ENCODE measurements around the gene ZNF10.

ZNF10 gene

GRCh38 chr12:133130038-133130807 is at the start of gene ZNF10, which contains the start of gene ZNF891:
TSS of gene ZNF10 (plus strand) at chr12:133130627. CDS start at chr12:133144493, 13,866 bp downstream.
TSS of gene ZNF891 (minus strand) at chr12:133130274. CDS start at chr12:133121918, 8,356 bp downstream.
- Mint-ChIP-seq H3K4me3 (peak within 1 kb of the TSS; percentile 95), H3K36me3 (ENCODE audit: insufficient read depth) (peaks cover 24% of the 10 kb centered on the region), H3K27me3 (no peaks in the 10 kb centered on the region), H3K27ac (ENCODE audit: low read depth) (peak within 1 kb of the TSS; percentile 99), H3K9me3 (peaks cover 10% of the 10 kb centered on the region), H3K4me1 (peaks cover 23% of the 10 kb centered on the region)
- DNase-seq (ENCODE audit: low spot score in 2 of 2) = peak; percentile 96 to 97
- peak; percentile 86 for ATAC-seq (replicated peaks; ENCODE audit: extremely low read depth, poor library complexity, severe bottlenecking)

GRCh38 chr12:133081159-133081780 is 49.2 kb upstream of the ZNF10 start:
- peaks cover 22% of the 10 kb centered on the region for H3K9me3 Mint-ChIP-seq
- DNase-seq (ENCODE audit: low spot score in 2 of 2) = no peak
- peaks cover 7% of the 10 kb centered on the region for H3K4me1 Mint-ChIP-seq
- no peaks in the 10 kb centered on the region for H3K27me3 Mint-ChIP-seq
- H3K27ac Mint-ChIP-seq (ENCODE audit: low read depth) = no peak overlapping the region
- peaks cover 30% of the 10 kb centered on the region for H3K36me3 Mint-ChIP-seq (ENCODE audit: insufficient read depth)
- ATAC-seq (replicated peaks; ENCODE audit: extremely low read depth, poor library complexity, severe bottlenecking) = no peak
- H3K4me3 Mint-ChIP-seq = no peak overlapping the region

GRCh38 chr12:133083345-133083744 is 47.1 kb upstream of the ZNF10 start:
- Mint-ChIP-seq H3K4me1 (peaks cover 7% of the 10 kb centered on the region), H3K4me3 (no peak overlapping the region), H3K36me3 (ENCODE audit: insufficient read depth) (peaks cover 39% of the 10 kb centered on the region), H3K27ac (ENCODE audit: low read depth) (no peak overlapping the region), H3K27me3 (no peaks in the 10 kb centered on the region), H3K9me3 (peaks cover 21% of the 10 kb centered on the region)
- ATAC-seq (replicated peaks; ENCODE audit: extremely low read depth, poor library complexity, severe bottlenecking) (no peak), DNase-seq (ENCODE audit: low spot score in 2 of 2) (no peak)

GRCh38 chr12:133105620-133106019 is 24.8 kb upstream of the ZNF10 start:
- peaks cover 18% of the 10 kb centered on the region for H3K36me3 Mint-ChIP-seq (ENCODE audit: insufficient read depth)
- no peak for DNase-seq (ENCODE audit: low spot score in 2 of 2)

GRCh38 chr12:133106253-133106652 is 24.2 kb upstream of the ZNF10 start:
- DNase-seq (ENCODE audit: low spot score in 2 of 2) (no peak), ATAC-seq (replicated peaks; ENCODE audit: extremely low read depth, poor library complexity, severe bottlenecking) (no peak)
- no peak overlapping the region for H3K4me3 Mint-ChIP-seq
- H3K4me1 Mint-ChIP-seq = no peaks in the 10 kb centered on the region
- H3K27me3 Mint-ChIP-seq = no peaks in the 10 kb centered on the region
- H3K9me3 Mint-ChIP-seq = peaks cover 19% of the 10 kb centered on the region
- H3K27ac Mint-ChIP-seq (ENCODE audit: low read depth) = no peak overlapping the region
- peaks cover 16% of the 10 kb centered on the region for H3K36me3 Mint-ChIP-seq (ENCODE audit: insufficient read depth)

More at GRCh38 chr12:133105620-133106019, 24.8 kb upstream of the ZNF10 start:
- no peak overlapping the region for H3K4me3 Mint-ChIP-seq
- peaks cover 24% of the 10 kb centered on the region for H3K9me3 Mint-ChIP-seq
- H3K27me3 Mint-ChIP-seq = no peaks in the 10 kb centered on the region
- ATAC-seq (replicated peaks; ENCODE audit: extremely low read depth, poor library complexity, severe bottlenecking) = no peak
- H3K27ac Mint-ChIP-seq (ENCODE audit: low read depth) = no peak overlapping the region
- no peaks in the 10 kb centered on the region for H3K4me1 Mint-ChIP-seq

- Mint-ChIP-seq H3K27me3 (no peaks in the 10 kb centered on the region), H3K27ac (ENCODE audit: low read depth) (no peak overlapping the region), H3K9me3 (peaks cover 16% of the 10 kb centered on the region)
Observed at GRCh38 chr12:133107121-133107520, 23.3 kb upstream of the ZNF10 start.

GRCh38 chr12:133108150-133108549 is 22.3 kb upstream of the ZNF10 start:
- H3K4me1 Mint-ChIP-seq = no peaks in the 10 kb centered on the region
- no peak for ATAC-seq (replicated peaks; ENCODE audit: extremely low read depth, poor library complexity, severe bottlenecking)
- no peak overlapping the region for H3K4me3 Mint-ChIP-seq
- no peak for DNase-seq (ENCODE audit: low spot score in 2 of 2)
- no peaks in the 10 kb centered on the region for H3K27me3 Mint-ChIP-seq
- H3K36me3 Mint-ChIP-seq (ENCODE audit: insufficient read depth) = peaks cover 12% of the 10 kb centered on the region
- H3K27ac Mint-ChIP-seq (ENCODE audit: low read depth) = no peak overlapping the region
- H3K9me3 Mint-ChIP-seq = peaks cover 17% of the 10 kb centered on the region

More at GRCh38 chr12:133107121-133107520, 23.3 kb upstream of the ZNF10 start:
- H3K4me3 Mint-ChIP-seq = no peak overlapping the region
- no peak for DNase-seq (ENCODE audit: low spot score in 2 of 2)
- ATAC-seq (replicated peaks; ENCODE audit: extremely low read depth, poor library complexity, severe bottlenecking) = no peak
- H3K4me1 Mint-ChIP-seq = no peaks in the 10 kb centered on the region
- H3K36me3 Mint-ChIP-seq (ENCODE audit: insufficient read depth) = peaks cover 12% of the 10 kb centered on the region

- ATAC-seq (replicated peaks; ENCODE audit: extremely low read depth, poor library complexity, severe bottlenecking) = no peak
- no peaks in the 10 kb centered on the region for H3K4me1 Mint-ChIP-seq
- no peak for DNase-seq (ENCODE audit: low spot score in 2 of 2)
- no peak overlapping the region for H3K4me3 Mint-ChIP-seq
- H3K27me3 Mint-ChIP-seq = no peaks in the 10 kb centered on the region
- no peak overlapping the region for H3K27ac Mint-ChIP-seq (ENCODE audit: low read depth)
- peaks cover 36% of the 10 kb centered on the region for H3K9me3 Mint-ChIP-seq
- H3K36me3 Mint-ChIP-seq (ENCODE audit: insufficient read depth) = peaks cover 3% of the 10 kb centered on the region
Observed at GRCh38 chr12:133120385-133121191, 9.8 kb upstream of the ZNF10 start.

- ATAC-seq (replicated peaks; ENCODE audit: extremely low read depth, poor library complexity, severe bottlenecking) = no peak
- Mint-ChIP-seq H3K27ac (ENCODE audit: low read depth) (no peak overlapping the region), H3K4me3 (no peak overlapping the region), H3K27me3 (no peaks in the 10 kb centered on the region), H3K4me1 (peaks cover 2% of the 10 kb centered on the region), H3K36me3 (ENCODE audit: insufficient read depth) (peaks cover 16% of the 10 kb centered on the region), H3K9me3 (peaks cover 11% of the 10 kb centered on the region)
- no peak for DNase-seq (ENCODE audit: low spot score in 2 of 2)
Observed at GRCh38 chr12:133124674-133125073, 5.8 kb upstream of the ZNF10 start.

- Mint-ChIP-seq H3K9me3 (peaks cover 10% of the 10 kb centered on the region), H3K4me3 (peak overlapping the region; percentile 95), H3K36me3 (ENCODE audit: insufficient read depth) (peaks cover 27% of the 10 kb centered on the region), H3K4me1 (peaks cover 23% of the 10 kb centered on the region), H3K27me3 (no peaks in the 10 kb centered on the region), H3K27ac (ENCODE audit: low read depth) (peak overlapping the region; percentile 99)
- ATAC-seq (replicated peaks; ENCODE audit: extremely low read depth, poor library complexity, severe bottlenecking) = peak; percentile 8
- DNase-seq (ENCODE audit: low spot score in 2 of 2) = no peak
Observed at GRCh38 chr12:133129368-133130037, 924 bp upstream of the ZNF10 start.

GRCh38 chr12:133130808-133131128 is 341 bp downstream of the ZNF10 start:
- H3K4me1 Mint-ChIP-seq = peaks cover 23% of the 10 kb centered on the region
- H3K4me3 Mint-ChIP-seq = peak overlapping the region; percentile 95

GRCh38 chr12:133135747-133136146 is 5.3 kb downstream of the ZNF10 start:
- H3K27ac Mint-ChIP-seq (ENCODE audit: low read depth) = no peak overlapping the region
- peaks cover 44% of the 10 kb centered on the region for H3K9me3 Mint-ChIP-seq
- ATAC-seq (replicated peaks; ENCODE audit: extremely low read depth, poor library complexity, severe bottlenecking) = no peak
- DNase-seq (ENCODE audit: low spot score in 2 of 2) = no peak
- no peak overlapping the region for H3K4me3 Mint-ChIP-seq
- H3K4me1 Mint-ChIP-seq = peaks cover 11% of the 10 kb centered on the region
- H3K27me3 Mint-ChIP-seq = no peaks in the 10 kb centered on the region
- H3K36me3 Mint-ChIP-seq (ENCODE audit: insufficient read depth) = peaks cover 11% of the 10 kb centered on the region

More at GRCh38 chr12:133130808-133131128, 341 bp downstream of the ZNF10 start:
- peak; percentile 29 for ATAC-seq (replicated peaks; ENCODE audit: extremely low read depth, poor library complexity, severe bottlenecking)
- DNase-seq (ENCODE audit: low spot score in 2 of 2) = no peak
- peaks cover 16% of the 10 kb centered on the region for H3K9me3 Mint-ChIP-seq
- H3K27ac Mint-ChIP-seq (ENCODE audit: low read depth) = peak overlapping the region; percentile 99
- peaks cover 24% of the 10 kb centered on the region for H3K36me3 Mint-ChIP-seq (ENCODE audit: insufficient read depth)
- no peaks in the 10 kb centered on the region for H3K27me3 Mint-ChIP-seq

Measured in central memory CD8-positive, alpha-beta T cell (primary cell).